GM12878 (cell line): Measurements from ENCODE around the gene VIPR2. TPM values are rescaled to one million over a fixed set of nuclear protein-coding genes. Genes with fewer than 3 reads are reported as not detected.

Experiments used
- ATAC-seq: fragments of 200-7000 bp; cut with Tn5 transposase; 3 replicates; pipeline ENCODE4 v1.9.1; 2020; ENCODE audit warnings: mild to moderate bottlenecking, moderate library complexity
- BruUV-seq: library from RNA; stranded (reverse); fragments of 400-500 nt; replicated peaks from 2 replicates; lab custom pipeline; 2021; lab: Mats Ljungman, UMichigan
- CTCF ChIA-PET: fragments of 300-600 bp; sonication (Branson Sonifier 250); formaldehyde crosslinking; extraction: SDS; loops from one replicate; lab custom pipeline; 2021; ENCODE audit warnings: inconsistent platforms; lab: Yijun Ruan, JAX
- POLR2A ChIA-PET: fragments of 350-600 bp; formaldehyde crosslinking; extraction: SDS; loops from one replicate; lab custom pipeline; 2021; ENCODE audit warnings: inconsistent platforms; lab: Charles Lee
- RAD21 ChIA-PET: fragments of 300-600 bp; sonication (Branson Sonifier 250); formaldehyde crosslinking; loops from one replicate; lab custom pipeline; 2023; ENCODE audit warnings: antibody characterized with exemption; ENCODE audit not compliant: unreplicated experiment; lab: Charles Lee
- SMC1A ChIA-PET: fragments of 300-600 bp; sonication (Branson Sonifier 250); formaldehyde crosslinking; loops from one replicate; lab custom pipeline; 2023; ENCODE audit not compliant: unreplicated experiment, uncharacterized antibody; lab: Charles Lee
- DNase-seq: peaks from one replicate; pipeline ENCODE4 v3.0.0-alpha.2; 2011; ENCODE audit warnings: low read depth, low spot score
- FAIRE-seq: peaks from 3 replicates; lab custom pipeline; 2011; peaks lifted over from hg19 to GRCh38; lab: Jason Lieb, UNC
- H2AFZ ChIP-seq: 2 replicates; pipeline ENCODE4 v1.6.0; 2011; ENCODE audit warnings: low read depth, low read length, control low read depth; ENCODE audit not compliant: control insufficient read depth
- H3K27ac ChIP-seq: 2 replicates; pipeline ENCODE4 v1.5.1; 2011; ENCODE audit warnings: control low read depth; ENCODE audit not compliant: control insufficient read depth, insufficient read depth
- H3K27me3 ChIP-seq, 2 experiments: replicated peaks in 1 of 2; 2 replicates each; pipeline versions ENCODE4 v1.6.0 to v1.6.1; 2011; ENCODE audit warnings: low read length in 1 of 2; ENCODE audit not compliant: control insufficient read depth in 2 of 2, insufficient read depth in 2 of 2
- H3K36me3 ChIP-seq, 2 experiments: 2 replicates each; pipeline ENCODE4 v1.5.1; 2011; ENCODE audit warnings: low read length in 1 of 2; ENCODE audit not compliant: control insufficient read depth in 2 of 2, insufficient read depth in 2 of 2
- H3K4me1 ChIP-seq: 2 replicates; pipeline ENCODE4 v1.6.1; 2011; ENCODE audit warnings: mild to moderate bottlenecking, low read length, moderate library complexity, mixed read lengths; ENCODE audit not compliant: control insufficient read depth, insufficient read depth
- H3K4me2 ChIP-seq: 2 replicates; pipeline ENCODE4 v1.6.0; 2011; ENCODE audit warnings: control low read depth; ENCODE audit not compliant: control insufficient read depth, insufficient read depth
- H3K4me3 ChIP-seq: fragments of 200-600 bp; sonication (generic); 2 replicates; pipeline ENCODE4 v1.5.1; 2016
- H3K79me2 ChIP-seq: 2 replicates; pipeline ENCODE4 v1.6.0; 2011; ENCODE audit warnings: low read length; ENCODE audit not compliant: control insufficient read depth, insufficient read depth
- H3K9ac ChIP-seq: 2 replicates; pipeline ENCODE4 v1.8.0; 2011; ENCODE audit warnings: low read length, control low read depth, mixed read lengths; ENCODE audit not compliant: control insufficient read depth, insufficient read depth
- H3K9me3 ChIP-seq: replicated peaks from 3 replicates; pipeline ENCODE4 v1.5.1; 2011; ENCODE audit warnings: mild to moderate bottlenecking, low read length; ENCODE audit not compliant: control insufficient read depth, insufficient read depth
- H4K20me1 ChIP-seq: 2 replicates; pipeline ENCODE4 v1.6.0; 2011; ENCODE audit not compliant: control insufficient read depth, insufficient read depth
- BACH1 ChIP-seq: fragments of 450-650 bp; IDR thresholded peaks from 2 replicates; pipeline ENCODE4 v1.6.1; 2017; ENCODE audit warnings: mild to moderate bottlenecking, borderline replicate concordance
- CHD1 ChIP-seq: IDR thresholded peaks from 2 replicates; pipeline ENCODE4 v1.6.1; 2012; ENCODE audit warnings: low read depth, low read length, improper control_type of control experiment
- CHD4 ChIP-seq: fragments of 200-600 bp; sonication (generic); IDR thresholded peaks from 2 replicates; pipeline ENCODE4 v1.6.1; 2016; ENCODE audit warnings: mild to moderate bottlenecking
- CTCF ChIP-seq, 3 experiments: IDR thresholded peaks in 2 of 3; conservative IDR thresholded peaks in 1 of 3; 2 replicates each; pipeline ENCODE4 v1.5.1; 2011; ENCODE audit warnings: low read depth in 3 of 3, low read length in 3 of 3, mild to moderate bottlenecking in 3 of 3, control low read depth in 2 of 3, moderate library complexity in 2 of 3, inconsistent platforms in 1 of 3, mixed read lengths in 1 of 3; ENCODE audit not compliant: control insufficient read depth in 2 of 3, insufficient read depth in 1 of 3; ENCODE audit errors: extremely low read depth in 1 of 3
- EED ChIP-seq: sonication (generic); IDR thresholded peaks from 2 replicates; pipeline ENCODE4 v1.6.1; 2016; ENCODE audit warnings: antibody characterized with exemption, low read depth
- ELK1 ChIP-seq: IDR thresholded peaks from 2 replicates; pipeline ENCODE4 v1.6.1; 2012; ENCODE audit warnings: low read depth, low read length, improper control_type of control experiment
- ETV6 ChIP-seq, 2 experiments: fragments of 450-650 bp in 1 of 2; IDR thresholded peaks in 1 of 2; conservative IDR thresholded peaks in 1 of 2; 2 replicates each; pipeline ENCODE4 v1.6.1; 2014; ENCODE audit warnings: antibody characterized with exemption in 1 of 2, borderline replicate concordance in 1 of 2, low read depth in 1 of 2, mild to moderate bottlenecking in 1 of 2, moderate library complexity in 1 of 2
- JUND ChIP-seq: IDR thresholded peaks from 2 replicates; pipeline ENCODE4 v1.6.1; 2012; ENCODE audit warnings: low read depth, mild to moderate bottlenecking, low read length, improper control_type of control experiment, moderate library complexity
- NFYA ChIP-seq: IDR thresholded peaks from 2 replicates; pipeline ENCODE4 v1.6.1; 2011; ENCODE audit warnings: low read depth, mild to moderate bottlenecking, low read length, improper control_type of control experiment, borderline replicate concordance
- NR2F1 ChIP-seq: fragments of 450-650 bp; conservative IDR thresholded peaks from 2 replicates; pipeline ENCODE4 v1.6.1; 2017; ENCODE audit warnings: mild to moderate bottlenecking
- RBBP5 ChIP-seq: fragments of 200-600 bp; sonication (generic); conservative IDR thresholded peaks from 2 replicates; pipeline ENCODE4 v1.6.1; 2016
- SREBF1 ChIP-seq: IDR thresholded peaks from 2 replicates; pipeline ENCODE4 v1.6.1; 2012; ENCODE audit warnings: mild to moderate bottlenecking, low read length
- STAT3 ChIP-seq: IDR thresholded peaks from 2 replicates; pipeline ENCODE4 v1.6.1; 2011; ENCODE audit warnings: low read depth, low read length, improper control_type of control experiment
- TCF12 ChIP-seq: IDR thresholded peaks from 2 replicates; pipeline ENCODE4 v1.6.1; 2011; ENCODE audit warnings: low read depth, mild to moderate bottlenecking, low read length
- YBX1 ChIP-seq: fragments of 450-650 bp; IDR thresholded peaks from 2 replicates; pipeline ENCODE4 v1.6.1; 2016; ENCODE audit warnings: antibody characterized with exemption
- ZNF622 ChIP-seq: fragments of 450-650 bp; IDR thresholded peaks from 2 replicates; pipeline ENCODE4 v1.6.1; 2017; ENCODE audit warnings: mild to moderate bottlenecking, inconsistent platforms
- ZSCAN29 ChIP-seq: fragments of 450-650 bp; IDR thresholded peaks from 2 replicates; pipeline ENCODE4 v1.6.1; 2017; ENCODE audit warnings: mild to moderate bottlenecking, moderate library complexity
- WGBS: methylation state at CpG from one replicate; pipeline ENCODE4 v1.1.6; 2016; ENCODE audit warnings: low lambda C conversion rate; ENCODE audit not compliant: insufficient replicate concordance, insufficient coverage; ENCODE audit errors: missing lambda C conversion rate; 5-methylcytosine and 5-hydroxymethylcytosine counted together
- in situ Hi-C: fragments of 300-500 bp; cut with MboI; formaldehyde crosslinking; loops from 9 replicates; pipeline ENCODE4 v1.14.3; 2018; ENCODE audit warnings: mixed read lengths
- intact Hi-C: fragments of 100-400 bp; cut with micrococcal nuclease; formaldehyde crosslinking; loops from one replicate; pipeline ENCODE4 v1.14.2; 2022; ENCODE audit not compliant: unreplicated experiment
- polyA plus RNA-seq, 11 experiments: library from polyadenylated mRNA; depleted of rRNA in 4 of 11; unstranded in 6 of 11; stranded (reverse) in 5 of 11; fragments of >200 nt; fragmentation: Nextera tagmentation in 4 of 11; fragmentation: Illumina TruSeq in 1 of 11; extraction: Ambion mirVana in 4 of 11; extraction: Trizol in 1 of 11; gene quantifications; 1 replicate in 1 of 11; 2 replicates in 10 of 11; pipeline versions ENCODE4 v1.2.1 to v1.2.3, GENCODE V29; 2011 to 2016; ENCODE audit warnings: inconsistent platforms in 2 of 11, missing spikeins in 2 of 11, low read depth in 1 of 11
- total RNA-seq, 4 experiments: library from RNA; depleted of rRNA in 3 of 4; stranded (reverse); fragments of >200 nt in 3 of 4; fragmentation: Illumina TruSeq in 1 of 4; extraction: Trizol in 1 of 4; gene quantifications; 2 replicates each; pipeline versions ENCODE4 v1.2.1 to v1.2.3, GENCODE V29; 2013 to 2021

The VIPR2 gene
- total and polyA plus RNA-seq, 10 of the 15 experiments (the other 5 are each of a cell fraction or from before 2014, with no cell fraction given), result not detected

GRCh38 chr7:159119851-159120539 is 24.7 kb downstream of the VIPR2 start (continued):
- TF ChIP-seq CTCF (IDR thresholded peaks at IDR 0.05 in 2 of 3, conservative IDR thresholded peaks at IDR 0.05 in 1 of 3; ENCODE audit: control insufficient read depth in 2 of 3, extremely low read depth in 1 of 3, insufficient read depth in 1 of 3, low read depth in 3 of 3, low read length in 3 of 3) (no peak), TCF12 (no peak), SREBF1 (no peak), CHD4 (no peak)

- POLR2A ChIA-PET, result no interaction called here
- SMC1A ChIA-PET, result no interaction called here
- intact Hi-C loops, result no loop called here
- no peak for TF ChIP-seq BACH1
- TF ChIP-seq ZSCAN29, result no peak
- no peak for TF ChIP-seq ELK1
- TF ChIP-seq JUND, result no peak
- TF ChIP-seq ZNF622, result no peak
- TF ChIP-seq YBX1, result no peak
- no peak for TF ChIP-seq NFYA
- TF ChIP-seq RBBP5, result no peak
- TF ChIP-seq ETV6 (conservative IDR thresholded peaks at IDR 0.05 in 1 of 2, IDR thresholded peaks at IDR 0.05 in 1 of 2; ENCODE audit: borderline replicate concordance in 1 of 2, low read depth in 1 of 2), result no peak
- no peak for TF ChIP-seq NR2F1
- no peak for TF ChIP-seq STAT3
- TF ChIP-seq EED, result no peak
- no peak for TF ChIP-seq CHD1
These were observed 25.5 kb downstream of the VIPR2 start for GRCh38 chr7:159119026-159119741.

More at GRCh38 chr7:159119026-159119741, 25.5 kb downstream of the VIPR2 start:
- RAD21 ChIA-PET, result no interaction called here
- no peaks in the 10 kb centered on the region for H3K79me2 ChIP-seq
- FAIRE-seq, result no peak
- H3K27ac ChIP-seq, result no peak overlapping the region
- no peak for DNase-seq
- no TSS peak for BruUV-seq
- no peak overlapping the region for H2AFZ ChIP-seq
- H3K27me3 ChIP-seq, result peaks cover 0 to 3% of the 10 kb centered on the region in 2 experiments; a peak in 1 of 4 replicates
- H3K4me3 ChIP-seq, result no peak overlapping the region
- no peak overlapping the region for H3K9ac ChIP-seq
- no peaks in the 10 kb centered on the region for H3K9me3 ChIP-seq
- H4K20me1 ChIP-seq, result no peaks in the 10 kb centered on the region
- 51% methylated on average over 19 of the region's 19 CpGs for WGBS
- CTCF ChIA-PET, result no interaction called here
- no peaks in the 10 kb centered on the region for H3K36me3 ChIP-seq
- no peak overlapping the region for H3K4me2 ChIP-seq
- in situ Hi-C loops, result no loop called here
- H3K4me1 ChIP-seq, result no peaks in the 10 kb centered on the region
- ATAC-seq, result no peak
